Osteocyte (in vitro differentiated cells): ENCODE data around the gene YEATS2. TPM values are rescaled to one million over a fixed set of nuclear protein-coding genes. Genes with fewer than 3 reads are reported as not detected.

Experiments used
- DNase-seq: peaks from one replicate; pipeline ENCODE4 v3.0.0; 2021; ENCODE audit warnings: mixed read lengths; ENCODE audit not compliant: unreplicated experiment; ENCODE audit errors: extremely low spot score
- H3K27ac Mint-ChIP-seq: one replicate; pipeline ENCODE4 v1.8.0; 2021; ENCODE audit warnings: mild to moderate bottlenecking, mixed read lengths; ENCODE audit not compliant: unreplicated experiment
- H3K27me3 Mint-ChIP-seq: one replicate; pipeline ENCODE4 v1.8.0; 2021; ENCODE audit warnings: mixed read lengths; ENCODE audit not compliant: unreplicated experiment
- H3K36me3 Mint-ChIP-seq: one replicate; pipeline ENCODE4 v1.8.0; 2021; ENCODE audit warnings: mixed read lengths; ENCODE audit not compliant: unreplicated experiment
- H3K4me1 Mint-ChIP-seq: one replicate; pipeline ENCODE4 v1.8.0; 2021; ENCODE audit warnings: mixed read lengths; ENCODE audit not compliant: unreplicated experiment
- H3K4me3 Mint-ChIP-seq: one replicate; pipeline ENCODE4 v1.8.0; 2021; ENCODE audit warnings: mild to moderate bottlenecking, moderate library complexity, mixed read lengths; ENCODE audit not compliant: unreplicated experiment
- H3K9me3 Mint-ChIP-seq: one replicate; pipeline ENCODE4 v1.8.0; 2021; ENCODE audit warnings: mixed read lengths; ENCODE audit not compliant: unreplicated experiment
- CTCF ChIP-seq: fragments of 200-600 bp; sonication (generic); IDR thresholded peaks from 2 replicates; pipeline ENCODE4 v1.5.0; 2021; ENCODE audit warnings: antibody characterized with exemption, mild to moderate bottlenecking, moderate library complexity
- total RNA-seq: library from RNA; stranded (reverse); gene quantifications from 2 replicates; pipeline ENCODE4 v1.2.1, GENCODE V29; 2021

The YEATS2 gene
- total RNA-seq, 1 donor from 2014 or later, result 41.4 TPM

GRCh38 chr3:183809270-183809669, 111.7 kb downstream of the YEATS2 start:
- Mint-ChIP-seq H3K36me3 (peaks cover 54% of the 10 kb centered on the region), H3K27ac (no peak overlapping the region), H3K27me3 (no peaks in the 10 kb centered on the region), H3K4me1 (no peaks in the 10 kb centered on the region), H3K9me3 (no peaks in the 10 kb centered on the region), H3K4me3 (no peak overlapping the region)
- no peak for TF ChIP-seq CTCF
- no peak for DNase-seq

- Mint-ChIP-seq H3K27me3 (no peaks in the 10 kb centered on the region), H3K4me1 (no peaks in the 10 kb centered on the region), H3K27ac (no peak overlapping the region), H3K36me3 (peaks cover 45% of the 10 kb centered on the region), H3K9me3 (no peaks in the 10 kb centered on the region), H3K4me3 (no peak overlapping the region)
- no peak for DNase-seq
- TF ChIP-seq CTCF, result no peak
Observed at GRCh38 chr3:183810643-183811594, 113.3 kb downstream of the YEATS2 start.

DNA sequence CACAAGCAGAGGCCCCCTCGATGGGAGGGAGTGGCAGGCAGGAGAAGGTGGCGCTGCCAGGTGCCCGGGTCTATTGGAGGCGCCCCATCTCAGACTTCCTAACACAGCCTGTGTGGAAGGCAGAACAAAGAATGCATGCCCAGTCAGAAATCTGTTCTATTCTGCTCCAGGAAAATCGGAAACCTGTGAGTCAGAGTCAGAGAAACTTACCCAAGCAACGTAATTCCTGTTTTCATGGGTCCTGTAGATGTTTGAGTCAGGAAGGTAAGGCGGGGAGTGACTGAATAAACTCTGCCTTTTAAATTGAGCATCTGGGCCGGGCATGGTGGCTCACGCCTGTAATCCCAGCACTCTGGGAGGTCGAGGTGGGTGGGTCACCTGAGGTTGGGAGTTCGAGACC, 114.0 kb downstream of the YEATS2 start:
- H3K4me1 Mint-ChIP-seq, result no peaks in the 10 kb centered on the region
- no peak overlapping the region for H3K27ac Mint-ChIP-seq
- no peaks in the 10 kb centered on the region for H3K27me3 Mint-ChIP-seq
- H3K4me3 Mint-ChIP-seq, result no peak overlapping the region
- H3K36me3 Mint-ChIP-seq, result peaks cover 46% of the 10 kb centered on the region
- no peak for DNase-seq
- TF ChIP-seq CTCF, result no peak
- H3K9me3 Mint-ChIP-seq, result no peaks in the 10 kb centered on the region

DNA sequence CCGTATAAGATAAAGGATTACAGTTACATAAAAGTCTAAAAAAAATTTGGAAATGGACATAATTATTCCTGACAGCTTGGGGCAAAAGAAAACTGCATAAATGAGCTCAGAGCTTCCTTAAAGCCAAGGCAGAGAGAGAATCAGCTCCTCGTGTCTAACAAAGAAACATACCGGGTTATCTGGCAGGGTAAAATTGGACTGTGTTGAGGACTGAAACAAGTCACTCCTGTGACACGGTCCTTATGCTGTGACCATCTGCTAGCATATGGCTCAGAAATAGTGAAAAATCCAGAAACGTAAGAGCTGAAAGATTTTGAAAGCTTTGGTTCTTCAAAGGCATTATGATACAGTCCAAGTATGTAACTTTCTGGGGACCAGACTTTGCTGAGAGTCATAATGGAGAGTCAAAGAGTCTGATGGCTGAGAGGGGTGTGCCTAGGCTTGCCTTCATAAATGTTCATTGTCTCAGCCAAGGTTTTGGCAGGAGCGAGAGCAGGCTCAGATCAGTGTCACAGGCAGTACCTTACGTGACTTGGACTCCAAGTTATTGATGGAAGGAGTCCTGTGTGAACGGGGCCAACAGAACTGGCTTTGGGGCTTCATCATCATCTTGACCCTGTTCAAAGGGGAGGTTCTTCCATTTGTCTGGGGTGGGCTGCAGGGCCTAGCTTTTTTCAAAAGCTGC, 115.3 kb downstream of the YEATS2 start:
- Mint-ChIP-seq H3K27ac (peak overlapping the region; percentile 41), H3K27me3 (no peaks in the 10 kb centered on the region), H3K9me3 (no peaks in the 10 kb centered on the region), H3K36me3 (peaks cover 35% of the 10 kb centered on the region), H3K4me3 (no peak overlapping the region), H3K4me1 (no peaks in the 10 kb centered on the region)
- no peak for TF ChIP-seq CTCF
- DNase-seq, result no peak

GRCh38 chr3:183814240-183814639, 116.6 kb downstream of the YEATS2 start:
- Mint-ChIP-seq H3K27me3 (no peaks in the 10 kb centered on the region), H3K4me3 (no peak overlapping the region), H3K4me1 (no peaks in the 10 kb centered on the region), H3K36me3 (peaks cover 25% of the 10 kb centered on the region), H3K27ac (no peak overlapping the region), H3K9me3 (no peaks in the 10 kb centered on the region)
- TF ChIP-seq CTCF, result no peak
- DNase-seq, result no peak
